Measurements from ENCODE around the gene SRSF4. TPM values are rescaled to one million over a fixed set of nuclear protein-coding genes. Genes with fewer than 3 reads are reported as not detected.

The SRSF4 gene
- total and polyA plus RNA-seq, 9 of the 15 experiments (the other 6 are each of a cell fraction or from before 2014, with no cell fraction given): 15.9 to 132 (median 82.0) TPM

GRCh38 chr1:29120947-29121485 is 60.7 kb downstream of the SRSF4 start:
- Histone ChIP-seq H3K9me1 (ENCODE audit: control insufficient read depth, insufficient read depth, low read length) (no peaks in the 10 kb centered on the region), H2AFZ (ENCODE audit: low read depth, low read length) (no peak overlapping the region), H3K4me1 (replicated peaks in 1 of 2; ENCODE audit: control insufficient read depth in 2 of 2, insufficient read depth in 2 of 2, low read length in 2 of 2) (peaks cover 6 to 41% of the 10 kb centered on the region in 2 experiments; a peak in 4 of 5 replicates), H3K79me2 (ENCODE audit: control insufficient read depth, insufficient read depth, low read length) (no peaks in the 10 kb centered on the region), H3K9ac (ENCODE audit: insufficient read depth in 1 of 2, low read depth in 2 of 2, low read length in 2 of 2) (no peak overlapping the region), H3K27me3 (ENCODE audit: control insufficient read depth in 2 of 2, insufficient read depth in 2 of 2, low read length in 2 of 2) (no peaks in the 10 kb centered on the region), H3K4me3 (no peak overlapping the region), H3K27ac (ENCODE audit: extremely low read depth, low read depth, low read length) (no peak overlapping the region), H3K36me3 (ENCODE audit: control insufficient read depth, insufficient read depth, low read length) (peaks cover 38% of the 10 kb centered on the region), H4K20me1 (replicated peaks; ENCODE audit: control insufficient read depth, insufficient read depth, low read length) (no peaks in the 10 kb centered on the region), H3K4me2 (ENCODE audit: insufficient read depth, low read length) (no peak overlapping the region), H3K9me3 (replicated peaks; ENCODE audit: control insufficient read depth, insufficient read depth, low read depth, low read length) (no peaks in the 10 kb centered on the region)
- no TSS peak for BruUV-seq (replicated peaks)
- in situ Hi-C loops (cut with MboI): no loop called here
- no peak for FAIRE-seq
- DNase-seq (ENCODE audit: extremely low read depth in 1 of 4, low spot score in 3 of 4): no peak
- 97% methylated on average over 29 of the region's 42 CpGs for WGBS (ENCODE audit: insufficient coverage, low coverage, missing lambda C conversion rate)
- no peak for ATAC-seq
- CTCF ChIA-PET (ENCODE audit: low intra/inter-chr PET ratio): no interaction called here
- intact Hi-C loops (cut with micrococcal nuclease): no loop called here
- POLR2A ChIA-PET: interaction anchor here (0.6 to 1.4 kb wide), 6 partner anchors 8 to 38 kb away, joined by 3 to 5 read pairs (median 4); no protein-coding TSS in a partner anchor
- no peak for TF ChIP-seq PTRF (tag; IDR thresholded peaks at IDR 0.05)
- TF ChIP-seq EZH2 (IDR thresholded peaks at IDR 0.05; ENCODE audit: borderline replicate concordance, low read depth, low read length): no peak
- peak; percentile 42 for TF ChIP-seq POLR2B (IDR thresholded peaks at IDR 0.05; ENCODE audit: low read depth, partially characterized antibody)
- TF ChIP-seq ZNF140 (CRISPR knock-in tag; IDR thresholded peaks at IDR 0.05): no peak
- TF ChIP-seq POLR2AphosphoS5 (IDR thresholded peaks at IDR 0.05; ENCODE audit: control insufficient read depth, insufficient read depth, low read depth, low read length): 0 out of 2 replicates have a peak, but pooled peaks have one; percentile 17
- TF ChIP-seq COPS2 (conservative IDR thresholded peaks at IDR 0.05): no peak
- no peak for TF ChIP-seq ZNF699 (CRISPR knock-in tag; IDR thresholded peaks at IDR 0.05; ENCODE audit: insufficient replicate concordance)
- TF ChIP-seq SUPT5H (IDR thresholded peaks at IDR 0.05): peak; percentile 62
- TF ChIP-seq KDM1A (IDR thresholded peaks at IDR 0.05): no peak
- peak; percentile 96; the same call in 1 of the 2 replicates for TF ChIP-seq POLR2AphosphoS2 (IDR thresholded peaks at IDR 0.05; ENCODE audit: low read length)
- peak in 2 of 3 experiments; percentile 1 to 22; a peak in 2 of 6 replicates for TF ChIP-seq CTCF (IDR thresholded peaks at IDR 0.05 in 2 of 3, conservative IDR thresholded peaks at IDR 0.05 in 1 of 3; ENCODE audit: insufficient read depth in 2 of 3, low read depth in 1 of 3, low read length in 3 of 3)
- TF ChIP-seq XRCC4 (IDR thresholded peaks at IDR 0.05; ENCODE audit: extremely low read depth, insufficient read depth, insufficient read length): no peak
- no peak for TF ChIP-seq ZNF584 (CRISPR knock-in tag; IDR thresholded peaks at IDR 0.05; ENCODE audit: low read depth)
- peak; percentile 94 for TF ChIP-seq RBM22 (IDR thresholded peaks at IDR 0.05; ENCODE audit: low read depth, low read length, poor library complexity, severe bottlenecking)
- TF ChIP-seq KHSRP (IDR thresholded peaks at IDR 0.05): no peak
- no peak for TF ChIP-seq NR2F6 (CRISPR knock-in tag; IDR thresholded peaks at IDR 0.05)
- no peak for TF ChIP-seq PTTG1 (tag; IDR thresholded peaks at IDR 0.05; ENCODE audit: low read depth)
- no peak for TF ChIP-seq ZNF133 (CRISPR knock-in tag; IDR thresholded peaks at IDR 0.05)
- no peak for TF ChIP-seq ZFX (CRISPR knock-in tag; IDR thresholded peaks at IDR 0.05)
- peak; percentile 78 for TF ChIP-seq POLR2G (IDR thresholded peaks at IDR 0.05; ENCODE audit: low read depth, low read length)
- no peak for TF ChIP-seq SP1 (CRISPR knock-in tag; IDR thresholded peaks at IDR 0.05)
- TF ChIP-seq, protein P1, sequence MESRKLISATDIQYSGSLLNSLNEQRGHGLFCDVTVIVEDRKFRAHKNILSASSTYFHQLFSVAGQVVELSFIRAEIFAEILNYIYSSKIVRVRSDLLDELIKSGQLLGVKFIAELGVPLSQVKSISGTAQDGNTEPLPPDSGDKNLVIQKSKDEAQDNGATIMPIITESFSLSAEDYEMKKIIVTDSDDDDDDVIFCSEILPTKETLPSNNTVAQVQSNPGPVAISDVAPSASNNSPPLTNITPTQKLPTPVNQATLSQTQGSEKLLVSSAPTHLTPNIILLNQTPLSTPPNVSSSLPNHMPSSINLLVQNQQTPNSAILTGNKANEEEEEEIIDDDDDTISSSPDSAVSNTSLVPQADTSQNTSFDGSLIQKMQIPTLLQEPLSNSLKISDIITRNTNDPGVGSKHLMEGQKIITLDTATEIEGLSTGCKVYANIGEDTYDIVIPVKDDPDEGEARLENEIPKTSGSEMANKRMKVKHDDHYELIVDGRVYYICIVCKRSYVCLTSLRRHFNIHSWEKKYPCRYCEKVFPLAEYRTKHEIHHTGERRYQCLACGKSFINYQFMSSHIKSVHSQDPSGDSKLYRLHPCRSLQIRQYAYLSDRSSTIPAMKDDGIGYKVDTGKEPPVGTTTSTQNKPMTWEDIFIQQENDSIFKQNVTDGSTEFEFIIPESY (CRISPR knock-in tag; IDR thresholded peaks at IDR 0.05): peak; percentile 97

All from K562 (cell line).